SK-N-SH (cell line): ENCODE data around the gene RILPL2. TPM values are rescaled to one million over a fixed set of nuclear protein-coding genes. Genes with fewer than 3 reads are reported as not detected.

Experiments used
- CTCF ChIA-PET: fragments of 300-600, 350-600 bp; formaldehyde crosslinking; extraction: SDS; loops from one replicate; lab custom pipeline; 2021; lab: Yijun Ruan, JAX
- POLR2A ChIA-PET: fragments of 350-600 bp; sonication (Branson Sonifier 250); formaldehyde crosslinking; extraction: SDS; loops from one replicate; lab custom pipeline; 2020; ENCODE audit warnings: antibody characterized with exemption, inconsistent platforms; lab: Yijun Ruan, JAX
- DNase-seq: peaks from one replicate; pipeline ENCODE4 v3.0.0; 2012
- H2AFZ ChIP-seq: fragments of 200-600 bp; sonication (generic); 2 replicates; pipeline ENCODE4 v1.8.1; 2016; ENCODE audit warnings: antibody characterized with exemption, mild to moderate bottlenecking, low read depth
- H3F3A ChIP-seq: fragments of 200-600 bp; sonication (generic); replicated peaks from 2 replicates; pipeline ENCODE3; 2016; ENCODE audit warnings: antibody characterized with exemption, mild to moderate bottlenecking; ENCODE audit not compliant: insufficient read depth
- H3K27ac ChIP-seq, 2 experiments: fragments of 200-500 bp in 1 of 2; fragments of 200-600 bp in 1 of 2; sonication (Bioruptor generic) in 1 of 2; sonication (generic), shearing (Covaris generic) in 1 of 2; 2 replicates each; pipeline versions ENCODE4 v1.5.1 to v1.6.1; 2014 to 2016; ENCODE audit warnings: low read depth in 2 of 2, inconsistent platforms in 1 of 2, low read length in 1 of 2, mild to moderate bottlenecking in 1 of 2, mixed read lengths in 1 of 2
- H3K27me3 ChIP-seq: fragments of 200-600 bp; sonication (generic), shearing (Covaris generic); 2 replicates; pipeline ENCODE4 v1.6.1; 2016; ENCODE audit warnings: mixed run types; ENCODE audit not compliant: insufficient read depth
- H3K36me3 ChIP-seq, 2 experiments: fragments of 200-500 bp in 1 of 2; fragments of 200-600 bp in 1 of 2; sonication (Bioruptor generic) in 1 of 2; sonication (generic) in 1 of 2; replicated peaks in 1 of 2; 2 replicates each; pipeline versions ENCODE3 to v1.5.1; 2014 to 2016; ENCODE audit warnings: low read length in 1 of 2, mild to moderate bottlenecking in 1 of 2; ENCODE audit not compliant: insufficient read depth in 2 of 2, control insufficient read depth in 1 of 2
- H3K4me1 ChIP-seq, 2 experiments: fragments of 200-500 bp in 1 of 2; fragments of 200-600 bp in 1 of 2; sonication (Bioruptor generic) in 1 of 2; sonication (generic), shearing (Covaris generic) in 1 of 2; 2 replicates each; pipeline versions ENCODE4 v1.5.1 to v1.6.1; 2014 to 2016; ENCODE audit warnings: low read depth in 1 of 2, low read length in 1 of 2, mixed run types in 1 of 2; ENCODE audit not compliant: insufficient read depth in 2 of 2, control insufficient read depth in 1 of 2
- H3K4me2 ChIP-seq: fragments of 200-600 bp; sonication (generic), shearing (Covaris generic); 2 replicates; pipeline ENCODE4 v1.6.1; 2017; ENCODE audit warnings: mixed run types
- H3K4me3 ChIP-seq, 2 experiments: fragments of 200-500 bp in 1 of 2; fragments of 200-600 bp in 1 of 2; sonication (Bioruptor generic) in 1 of 2; sonication (generic), shearing (Covaris generic) in 1 of 2; 2 replicates each; pipeline versions ENCODE4 v1.5.1 to v1.8.1; 2014 to 2016; ENCODE audit warnings: low read depth in 2 of 2, inconsistent platforms in 1 of 2, low read length in 1 of 2, mild to moderate bottlenecking in 1 of 2, mixed read lengths in 1 of 2, moderate library complexity in 1 of 2
- H3K79me2 ChIP-seq: fragments of 200-600 bp; sonication (generic); 2 replicates; pipeline ENCODE4 v1.8.1; 2017; ENCODE audit warnings: mild to moderate bottlenecking; ENCODE audit not compliant: insufficient read depth
- H3K9ac ChIP-seq: fragments of 200-600 bp; sonication (generic); 2 replicates; pipeline ENCODE4 v1.6.1; 2017; ENCODE audit warnings: mixed run types
- H3K9me2 ChIP-seq: fragments of 200-600 bp; sonication (generic); 2 replicates; pipeline ENCODE4 v1.6.1; 2017; ENCODE audit warnings: mixed run types
- H3K9me3 ChIP-seq: fragments of 200-600 bp; sonication (generic); 2 replicates; pipeline ENCODE4 v1.6.1; 2017; ENCODE audit warnings: mixed run types, mild to moderate bottlenecking, moderate library complexity
- H4K20me1 ChIP-seq: fragments of 200-600 bp; sonication (generic); 2 replicates; pipeline ENCODE4 v1.6.1; 2017; ENCODE audit warnings: mild to moderate bottlenecking, mixed run types; ENCODE audit not compliant: insufficient read depth
- FOXJ3 ChIP-seq: sonication (generic); formaldehyde crosslinking; IDR thresholded peaks from 2 replicates; pipeline ENCODE4 v1.5.1; 2020; ENCODE audit warnings: mild to moderate bottlenecking, missing genetic modification reagents
- GABPA ChIP-seq: IDR thresholded peaks from 2 replicates; pipeline ENCODE4 v1.4.0; 2012; ENCODE audit warnings: low read depth, mild to moderate bottlenecking
- GATA2 ChIP-seq: sonication (generic); formaldehyde crosslinking; IDR thresholded peaks from 2 replicates; pipeline ENCODE4 v1.5.0; 2020; ENCODE audit warnings: mild to moderate bottlenecking, missing genetic modification reagents
- IRF3 ChIP-seq: fragments of 150-350 bp; IDR thresholded peaks from 2 replicates; pipeline ENCODE4 v1.6.1; 2016; ENCODE audit warnings: mild to moderate bottlenecking, low read depth, low read length
- JUND ChIP-seq: IDR thresholded peaks from 2 replicates; pipeline ENCODE4 v1.4.0; 2012
- MEF2A ChIP-seq: IDR thresholded peaks from 2 replicates; pipeline ENCODE4 v1.4.0; 2012; ENCODE audit warnings: low read depth, borderline replicate concordance
- MXI1 ChIP-seq: IDR thresholded peaks from 2 replicates; pipeline ENCODE4 v1.6.1; 2012; ENCODE audit warnings: mild to moderate bottlenecking, low read depth, low read length, improper control_type of control experiment
- NFIC ChIP-seq: IDR thresholded peaks from 2 replicates; pipeline ENCODE4 v1.4.0; 2012; ENCODE audit warnings: borderline replicate concordance
- NRF1 ChIP-seq: IDR thresholded peaks from 2 replicates; pipeline ENCODE4 v1.6.1; 2012; ENCODE audit warnings: low read depth, mild to moderate bottlenecking, low read length
- POLR2AphosphoS5 ChIP-seq: IDR thresholded peaks from 2 replicates; pipeline ENCODE4 v1.6.1; 2012; ENCODE audit warnings: low read depth, low read length
- REST ChIP-seq: IDR thresholded peaks from 2 replicates; pipeline ENCODE4 v1.6.1; 2012; ENCODE audit warnings: mild to moderate bottlenecking, low read depth, low read length, moderate library complexity
- RFX5 ChIP-seq: IDR thresholded peaks from 2 replicates; pipeline ENCODE4 v1.6.1; 2012; ENCODE audit warnings: mild to moderate bottlenecking, improper control_type of control experiment, low read length
- SIN3A ChIP-seq: IDR thresholded peaks from 2 replicates; pipeline ENCODE4 v1.6.1; 2012; ENCODE audit warnings: low read depth, mild to moderate bottlenecking, low read length, moderate library complexity, borderline replicate concordance
- TAF1 ChIP-seq: IDR thresholded peaks from 2 replicates; pipeline ENCODE4 v1.6.1; 2012; ENCODE audit warnings: low read depth, mild to moderate bottlenecking, low read length, moderate library complexity, borderline replicate concordance
- TCF12 ChIP-seq: IDR thresholded peaks from 2 replicates; pipeline ENCODE4 v1.4.0; 2012
- TEAD4 ChIP-seq: IDR thresholded peaks from 2 replicates; pipeline ENCODE4 v1.4.0; 2012; ENCODE audit warnings: mild to moderate bottlenecking, borderline replicate concordance; ENCODE audit not compliant: insufficient read depth
- USF2 ChIP-seq: fragments of 150-350 bp; IDR thresholded peaks from 2 replicates; pipeline ENCODE4 v1.6.1; 2017; ENCODE audit warnings: antibody characterized with exemption, low read length, low read depth, borderline replicate concordance
- YY1 ChIP-seq: IDR thresholded peaks from 2 replicates; pipeline ENCODE4 v1.4.0; 2012; ENCODE audit warnings: low read depth, mild to moderate bottlenecking
- ZBTB33 ChIP-seq: IDR thresholded peaks from 2 replicates; pipeline ENCODE4 v1.4.0; 2012; ENCODE audit warnings: low read depth, borderline replicate concordance
- WGBS: methylation state at CpG from one replicate; pipeline ENCODE4 v1.1.6; 2017; ENCODE audit warnings: low lambda C conversion rate; 5-methylcytosine and 5-hydroxymethylcytosine counted together
- polyA plus RNA-seq, 3 experiments: library from polyadenylated mRNA; depleted of rRNA; stranded (reverse); fragments of >200 nt; gene quantifications; 2 replicates each; pipeline ENCODE4 v1.2.3, GENCODE V29; 2012

Gene RILPL2
- polyA plus RNA-seq, 1 of the 3 experiments (the other 2 are of a cell fraction), result 5.0 TPM

GRCh38 chr12:123436017-123436964, at the start of gene RILPL2 (continued):
- TF ChIP-seq YY1 (no peak), ZBTB33 (no peak), GATA2 (CRISPR knock-in tag) (no peak), TCF12 (no peak), RFX5 (no peak), MXI1 (peak; percentile 74), REST (no peak)
- TF ChIP-seq, all 33 proteins: peak for 6

GRCh38 chr12:123485756-123486155, 49.3 kb upstream of the RILPL2 start:
- no peaks in the 10 kb centered on the region for H4K20me1 ChIP-seq
- CTCF ChIA-PET, result no interaction called here
- no peaks in the 10 kb centered on the region for H3K9me3 ChIP-seq
- H3K9me2 ChIP-seq, result no peaks in the 10 kb centered on the region
- no peak overlapping the region for H3K9ac ChIP-seq
- H3K4me1 ChIP-seq, result no peaks in the 10 kb centered on the region
- no peaks in the 10 kb centered on the region for H3K27me3 ChIP-seq
- no peak for DNase-seq
- peaks cover 0 to 7% of the 10 kb centered on the region in 2 experiments for H3K36me3 ChIP-seq
- WGBS, result 92% methylated on average over 10 of the region's 14 CpGs
- peaks cover 2% of the 10 kb centered on the region for H3F3A ChIP-seq
- no peak overlapping the region for H2AFZ ChIP-seq
- H3K4me2 ChIP-seq, result no peak overlapping the region
- no peaks in the 10 kb centered on the region for H3K79me2 ChIP-seq
- POLR2A ChIA-PET, result interaction anchor here (1.1 kb wide), 1 partner anchor 11 kb away, joined by 3 read pairs; no protein-coding TSS in a partner anchor
- H3K27ac ChIP-seq, result no peak overlapping the region
- H3K4me3 ChIP-seq, result no peak overlapping the region
- TF ChIP-seq RFX5 (no peak), FOXJ3 (CRISPR knock-in tag) (no peak), NRF1 (no peak), REST (no peak), TEAD4 (no peak), JUND (no peak), TAF1 (no peak), SIN3A (no peak), MEF2A (no peak), NFIC (no peak), GABPA (no peak), IRF3 (no peak), POLR2AphosphoS5 (no peak), USF2 (no peak)
